ENCODE results near the gene ABCC1. TPM values are rescaled to one million over a fixed set of nuclear protein-coding genes. Genes with fewer than 3 reads are reported as not detected.

ABCC1 gene
- total RNA-seq, 1 experiment from 2014 or later = 56.4 TPM

DNA sequence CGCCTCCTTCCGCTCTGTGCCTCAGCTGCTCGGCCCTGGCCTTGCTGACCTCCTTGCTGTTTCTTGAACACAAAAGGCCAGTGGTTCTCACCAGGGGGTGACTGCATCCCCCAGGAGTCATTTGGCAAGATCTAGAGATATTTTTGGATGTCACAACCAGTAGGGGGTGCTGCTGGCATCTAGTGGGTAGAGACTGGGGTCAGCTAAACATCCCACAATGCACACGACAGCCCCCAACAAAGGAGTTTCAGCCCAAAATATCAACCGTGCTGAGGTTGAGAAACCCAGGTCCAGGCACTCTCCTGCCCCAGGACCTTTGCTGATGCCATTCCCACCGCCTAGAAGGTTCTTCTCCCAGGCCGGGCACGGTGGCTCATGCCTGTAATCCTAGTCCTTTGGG lies 234.1 kb downstream of the ABCC1 start:
- no peak overlapping the region for H3K14ac ChIP-seq (ENCODE audit: insufficient read depth, low read length)
- H4K20me1 ChIP-seq (ENCODE audit: control insufficient read depth, insufficient read depth, insufficient read length) = no peaks in the 10 kb centered on the region
- peaks cover 2% of the 10 kb centered on the region; the same call in 1 of the 2 replicates for H3K27me3 Mint-ChIP-seq (ENCODE audit: low read depth)
- no peaks in the 10 kb centered on the region for H3K79me2 ChIP-seq (ENCODE audit: insufficient read depth, low read length)
- peak overlapping the region in 2 of 3 experiments; percentile 17 to 21; a peak in 2 of 7 replicates for H3K27ac Mint-ChIP-seq
- H2BK5ac ChIP-seq (ENCODE audit: insufficient read length, low read length) = no peak overlapping the region
- DNase-seq = peak; percentile 61
- H3K9ac ChIP-seq (ENCODE audit: extremely low read depth, insufficient read length, low read length) = no peak overlapping the region
- WGBS (ENCODE audit: extremely low coverage, insufficient read length, low lambda C conversion rate) = no CpG with 5 or more reads among the region's 8 CpGs
- no peak overlapping the region for H3K18ac ChIP-seq (ENCODE audit: insufficient read length, low read depth, low read length)
- no peaks in the 10 kb centered on the region for H3K4me1 ChIP-seq (ENCODE audit: insufficient read depth, low read length)
- no peaks in the 10 kb centered on the region for H3K79me1 ChIP-seq (ENCODE audit: insufficient read depth, low read depth, low read length, poor library complexity, severe bottlenecking)
- H4K5ac ChIP-seq (ENCODE audit: insufficient read length, low read depth, low read length) = no peak overlapping the region
- no peak overlapping the region for H2AK5ac ChIP-seq (ENCODE audit: insufficient read length, low read length)
- H3K23ac ChIP-seq (ENCODE audit: insufficient read length, low read depth, low read length) = no peak overlapping the region
- no peaks in the 10 kb centered on the region for H3K23me2 ChIP-seq (ENCODE audit: insufficient read length, low read depth, low read length, poor library complexity, severe bottlenecking)
- H3K36me3 Mint-ChIP-seq (ENCODE audit: insufficient read depth in 1 of 3, low read depth in 3 of 3) = no peaks in the 10 kb centered on the region
- TF ChIP-seq, protein P1, sequence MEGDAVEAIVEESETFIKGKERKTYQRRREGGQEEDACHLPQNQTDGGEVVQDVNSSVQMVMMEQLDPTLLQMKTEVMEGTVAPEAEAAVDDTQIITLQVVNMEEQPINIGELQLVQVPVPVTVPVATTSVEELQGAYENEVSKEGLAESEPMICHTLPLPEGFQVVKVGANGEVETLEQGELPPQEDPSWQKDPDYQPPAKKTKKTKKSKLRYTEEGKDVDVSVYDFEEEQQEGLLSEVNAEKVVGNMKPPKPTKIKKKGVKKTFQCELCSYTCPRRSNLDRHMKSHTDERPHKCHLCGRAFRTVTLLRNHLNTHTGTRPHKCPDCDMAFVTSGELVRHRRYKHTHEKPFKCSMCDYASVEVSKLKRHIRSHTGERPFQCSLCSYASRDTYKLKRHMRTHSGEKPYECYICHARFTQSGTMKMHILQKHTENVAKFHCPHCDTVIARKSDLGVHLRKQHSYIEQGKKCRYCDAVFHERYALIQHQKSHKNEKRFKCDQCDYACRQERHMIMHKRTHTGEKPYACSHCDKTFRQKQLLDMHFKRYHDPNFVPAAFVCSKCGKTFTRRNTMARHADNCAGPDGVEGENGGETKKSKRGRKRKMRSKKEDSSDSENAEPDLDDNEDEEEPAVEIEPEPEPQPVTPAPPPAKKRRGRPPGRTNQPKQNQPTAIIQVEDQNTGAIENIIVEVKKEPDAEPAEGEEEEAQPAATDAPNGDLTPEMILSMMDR (conservative IDR thresholded peaks at IDR 0.05) = peak; percentile 59
- H3K9me3 ChIP-seq (ENCODE audit: control insufficient read depth, low read depth, low read length) = no peaks in the 10 kb centered on the region
- no peak overlapping the region for H2BK15ac ChIP-seq (ENCODE audit: low read depth, low read length)
- H2BK120ac ChIP-seq (ENCODE audit: low read depth, low read length, poor library complexity, severe bottlenecking) = no peak overlapping the region
- no peak overlapping the region for H3K4me2 ChIP-seq (ENCODE audit: insufficient read depth, insufficient read length, low read length)
- H4K8ac ChIP-seq (replicated peaks; ENCODE audit: insufficient read length, low read depth, low read length) = no peak overlapping the region
- H2AFZ ChIP-seq (ENCODE audit: low read length) = no peak overlapping the region
- no peak overlapping the region for H4K91ac ChIP-seq (ENCODE audit: insufficient read length, low read depth, low read length)
- no peak overlapping the region for H3K4me3 Mint-ChIP-seq
- H2BK20ac ChIP-seq (ENCODE audit: low read depth, low read length, poor library complexity, severe bottlenecking) = no peak overlapping the region
- no peak overlapping the region for H3K4ac ChIP-seq (ENCODE audit: low read depth, low read length)
- no peaks in the 10 kb centered on the region for H3K27me3 ChIP-seq (ENCODE audit: insufficient read depth, low read length)
- H2BK12ac ChIP-seq (ENCODE audit: insufficient read length, low read depth, low read length) = no peak overlapping the region
- H3T11ph ChIP-seq (ENCODE audit: low read length) = no peak overlapping the region
- no peak overlapping the region for H3K56ac ChIP-seq (ENCODE audit: insufficient read length, low read depth, low read length)
- no peak overlapping the region for H3K27ac ChIP-seq (ENCODE audit: insufficient read length, low read depth, low read length)
- H3K9me3 Mint-ChIP-seq = peaks cover 9 to 10% of the 10 kb centered on the region in 2 experiments; a peak in 4 of 5 replicates
- H3K4me1 Mint-ChIP-seq = peaks cover 4 to 5% of the 10 kb centered on the region in 2 experiments
